ENCODE data around the gene MT1M.
A peak's percentile ranks its signal among the peaks of the same experiment; 100 is the strongest.

The MT1M gene

GRCh38 chr16:56625943-56626654, 6.4 kb upstream of the MT1M start:
- DNase-seq = peak in 2 of 51 donors; percentile 50 to 63

- DNase-seq = peak in 1 of 51 donors; percentile 4
These were observed 5.8 kb upstream of the MT1M start for GRCh38 chr16:56626685-56627084.

- DNase-seq = no peak
These were observed 3.7 kb upstream of the MT1M start for GRCh38 chr16:56628486-56629350.

- DNase-seq = no peak
These were observed 2.9 kb upstream of the MT1M start for GRCh38 chr16:56629531-56629930.

DNA sequence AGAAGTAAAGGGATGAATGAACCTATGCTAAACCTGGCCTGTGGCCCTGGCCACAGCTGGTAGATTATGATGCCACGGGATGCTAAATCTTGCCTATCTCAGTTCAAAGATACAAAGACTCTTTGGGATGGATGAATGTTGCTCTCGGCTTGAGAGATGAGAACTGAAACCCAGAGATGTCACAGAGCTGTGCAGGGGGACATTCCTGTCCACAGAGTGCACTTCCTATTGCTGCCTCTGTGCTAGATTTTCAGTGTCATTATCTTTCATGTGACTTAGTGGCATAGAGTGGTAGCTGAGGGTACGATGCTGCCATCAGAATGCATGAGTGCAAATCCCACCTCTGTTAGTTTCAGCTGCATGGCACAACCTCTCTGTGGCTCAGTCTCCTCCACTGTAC, 2.3 kb upstream of the MT1M start:
- no peak for DNase-seq

DNA sequence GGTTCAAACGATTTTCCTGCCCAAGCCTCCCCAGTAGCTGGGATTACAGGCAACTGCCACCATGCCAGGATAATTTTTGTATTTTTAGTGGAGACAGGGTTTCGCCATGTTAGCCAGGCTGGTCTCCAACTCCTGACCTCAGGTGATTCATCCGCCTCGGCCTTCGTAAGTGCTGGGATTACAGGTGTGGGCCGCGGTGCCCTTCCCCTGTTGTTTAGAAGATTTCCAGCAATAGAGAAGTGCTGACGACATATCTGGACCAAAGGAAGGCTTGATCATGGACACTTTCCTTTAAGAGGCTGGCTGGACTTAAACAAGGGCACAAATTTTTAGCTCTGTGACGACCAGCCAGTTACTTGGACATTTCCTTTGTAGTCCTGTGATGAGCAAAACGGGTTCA, 1.3 kb upstream of the MT1M start:
- no peak for DNase-seq

DNA sequence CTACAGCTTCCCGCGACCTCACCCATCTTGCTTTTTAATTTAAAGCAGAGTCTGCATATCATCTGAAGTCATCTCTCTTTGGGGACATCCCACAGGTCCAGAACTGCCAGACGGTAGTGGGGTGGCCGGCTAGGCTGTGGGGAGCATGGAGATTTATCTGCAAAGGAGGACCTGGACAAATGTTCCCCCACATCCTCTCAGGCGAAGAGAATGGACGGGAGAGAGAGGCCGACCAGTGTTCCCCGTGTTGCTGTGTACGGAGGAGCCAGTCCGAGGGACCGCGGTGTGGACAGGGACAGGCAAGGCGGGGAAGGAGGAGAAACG, 665 bp upstream of the MT1M start:
- DNase-seq = no peak

GRCh38 chr16:56632848-56633365, 448 bp downstream of the MT1M start:
- DNase-seq = no peak

GRCh38 chr16:56633535-56633934, 1.1 kb downstream of the MT1M start:
- DNase-seq = no peak

GRCh38 chr16:56634715-56635440, 2.4 kb downstream of the MT1M start:
- no peak for DNase-seq

GRCh38 chr16:56635441-56635967, 3.0 kb downstream of the MT1M start:
- DNase-seq = no peak

DNA sequence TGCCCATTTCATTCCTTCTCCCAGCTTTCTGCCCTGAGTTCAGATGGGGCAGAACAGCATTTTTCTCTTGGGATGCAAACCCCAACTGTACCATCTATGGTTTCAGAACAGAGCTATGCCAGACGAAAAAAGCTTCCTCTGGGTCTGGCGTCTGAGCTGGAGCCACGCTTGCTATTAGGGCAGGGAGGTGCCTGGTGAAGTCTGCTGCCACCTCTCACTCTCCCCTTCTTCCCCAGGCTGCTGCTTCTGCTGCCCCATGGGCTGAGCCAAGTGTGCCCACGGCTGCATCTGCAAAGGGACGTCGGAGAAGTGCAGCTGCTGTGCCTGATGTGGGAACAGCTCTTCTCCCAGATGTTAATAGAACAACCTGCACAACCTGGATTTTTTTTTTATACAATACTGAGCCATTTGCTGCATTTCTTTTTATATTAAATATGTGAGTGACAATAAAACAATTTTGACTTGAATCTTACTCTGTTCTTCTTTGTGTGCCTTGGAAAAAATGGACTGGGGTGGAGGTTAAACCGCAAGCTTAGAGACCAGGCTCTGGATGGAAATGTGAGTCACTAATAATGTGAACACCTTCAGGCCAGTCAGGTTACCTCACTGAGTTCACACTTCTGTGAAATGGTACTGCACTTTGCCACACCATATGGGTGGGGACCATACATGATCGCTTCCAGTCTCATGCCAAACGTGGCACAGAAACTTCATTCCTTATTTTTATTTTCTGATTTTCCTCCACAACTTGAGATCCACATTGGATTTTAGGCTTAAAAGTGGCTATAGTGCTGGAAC, 4.4 kb downstream of the MT1M start:
- no peak for DNase-seq

- DNase-seq = peak in 27 of 51 donors; percentile 9 to 55 (median 40)
These were observed 5.6 kb downstream of the MT1M start, which contains the start of gene MT1A for GRCh38 chr16:56637814-56638750. TSS of gene MT1A (plus strand) at chr16:56638666. CDS start at chr16:56638739, 73 bp downstream.

DNA sequence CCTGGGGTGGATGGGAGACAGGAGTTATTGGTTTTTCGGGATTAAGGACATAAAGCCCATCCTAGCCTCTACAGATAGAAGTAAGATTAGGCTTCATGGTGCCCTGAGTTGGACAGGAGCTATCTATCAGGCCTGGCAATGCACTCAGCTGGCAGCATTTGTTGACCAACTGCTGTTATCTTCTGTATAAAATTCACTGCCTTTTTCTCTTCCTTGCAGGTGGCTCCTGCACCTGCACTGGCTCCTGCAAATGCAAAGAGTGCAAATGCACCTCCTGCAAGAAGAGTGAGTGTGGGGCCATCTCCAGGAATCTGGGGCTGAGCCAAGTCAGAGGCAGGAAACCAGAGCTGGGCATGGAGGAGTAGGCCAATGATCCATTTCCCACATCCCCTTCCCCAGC, 6.6 kb downstream of the MT1M start:
- no peak for DNase-seq

- no peak for DNase-seq
These were observed 7.6 kb downstream of the MT1M start for GRCh38 chr16:56640076-56640475.

- DNase-seq = no peak
These were observed 8.7 kb downstream of the MT1M start for GRCh38 chr16:56641166-56641565.

- peak in 6 of 51 donors; percentile 10 to 20 (median 14) for DNase-seq
These were observed 10.8 kb downstream of the MT1M start for GRCh38 chr16:56643080-56643778.

DNA sequence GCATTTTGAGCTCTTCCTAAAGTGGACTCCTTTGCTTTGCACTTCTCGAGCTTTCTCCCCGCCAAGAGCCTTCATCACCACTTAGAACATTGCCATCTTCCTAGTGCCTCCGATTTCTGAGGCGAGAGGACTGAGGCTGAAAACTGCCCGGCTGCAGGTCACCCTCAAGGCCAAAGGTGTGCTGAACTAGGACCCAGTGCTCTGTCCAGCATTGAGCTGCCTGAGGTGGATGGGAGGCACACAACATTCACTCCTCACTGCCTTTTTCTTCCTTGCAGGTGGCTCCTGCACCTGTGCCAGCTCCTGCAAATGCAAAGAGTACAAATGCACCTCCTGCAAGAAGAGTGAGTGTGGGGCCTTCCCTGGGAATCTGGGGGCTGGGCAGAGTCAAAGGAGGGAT, 11.4 kb downstream of the MT1M start:
- no peak for DNase-seq

DNA sequence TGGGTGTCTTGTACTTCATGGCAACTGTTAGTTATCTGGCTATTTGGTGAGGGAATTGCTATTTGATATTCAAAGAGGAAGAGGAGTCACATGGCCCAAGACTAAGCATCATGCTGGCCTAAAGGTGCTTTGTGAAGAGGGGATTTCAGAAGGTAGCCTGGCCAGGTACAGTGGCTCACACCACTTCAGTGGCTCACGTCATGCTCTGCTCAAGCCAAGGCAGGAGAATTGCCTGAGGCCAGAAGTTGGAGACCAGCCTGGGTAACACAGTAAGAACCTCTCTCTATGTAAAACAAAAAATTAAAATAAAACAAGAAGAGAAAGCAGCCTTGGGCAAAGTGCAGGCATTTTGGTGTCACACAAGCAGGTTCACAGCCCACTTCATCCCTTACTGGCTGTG, 12.9 kb downstream of the MT1M start:
- no peak for DNase-seq
